WTC11 (cell line): ENCODE data around the gene LGR4. TPM values are rescaled to one million over a fixed set of nuclear protein-coding genes. Genes with fewer than 3 reads are reported as not detected.

Source experiments
- ATAC-seq: fragments of 200-7000 bp; cut with Tn5 transposase; 2 replicates; pipeline ENCODE4 v1.10.0; 2021; ENCODE audit warnings: mild to moderate bottlenecking, moderate library complexity
- CTCF ChIA-PET: fragments of 300-600 bp; sonication (Branson Sonifier 250); formaldehyde crosslinking; loops from one replicate; lab custom pipeline; 2021; ENCODE audit warnings: antibody characterized with exemption; lab: Charles Lee
- POLR2A ChIA-PET: fragments of 350-600 bp; sonication (Branson Sonifier 250); formaldehyde crosslinking; loops from one replicate; lab custom pipeline; 2021; ENCODE audit warnings: antibody characterized with exemption; lab: Charles Lee
- DNase-seq: peaks from one replicate; pipeline ENCODE4 v3.0.0; 2021; ENCODE audit warnings: low spot score
- H3K27ac Mint-ChIP-seq: 2 replicates; pipeline ENCODE4 v1.8.0; 2021; ENCODE audit warnings: mixed read lengths
- H3K27me3 Mint-ChIP-seq: 2 replicates; pipeline ENCODE4 v1.8.0; 2021; ENCODE audit warnings: low read depth, mild to moderate bottlenecking, moderate library complexity, mixed read lengths
- H3K36me3 Mint-ChIP-seq: 2 replicates; pipeline ENCODE4 v1.8.0; 2021; ENCODE audit warnings: mixed read lengths
- H3K4me1 Mint-ChIP-seq: 2 replicates; pipeline ENCODE4 v1.8.0; 2022; ENCODE audit warnings: mixed read lengths
- H3K4me3 Mint-ChIP-seq: 2 replicates; pipeline ENCODE4 v1.8.0; 2021; ENCODE audit warnings: mild to moderate bottlenecking, moderate library complexity, mixed read lengths
- H3K9me3 Mint-ChIP-seq: 2 replicates; pipeline ENCODE4 v1.8.0; 2021; ENCODE audit warnings: mixed read lengths
- ARID4B ChIP-seq: sonication (generic); formaldehyde crosslinking; IDR thresholded peaks from 2 replicates; pipeline ENCODE4 v1.8.0; 2023; ENCODE audit warnings: missing genetic modification reagents, mild to moderate bottlenecking, borderline replicate concordance
- ATF1 ChIP-seq: sonication (generic); formaldehyde crosslinking; IDR thresholded peaks from 2 replicates; pipeline ENCODE4 v1.8.1; 2023; ENCODE audit warnings: mild to moderate bottlenecking, moderate library complexity, missing genetic modification reagents
- CTCF ChIP-seq: fragments of 200-600 bp; IDR thresholded peaks from 2 replicates; pipeline ENCODE4 v1.8.0; 2022; ENCODE audit warnings: antibody characterized with exemption
- GABPB1 ChIP-seq: sonication (generic); formaldehyde crosslinking; IDR thresholded peaks from 2 replicates; pipeline ENCODE4 v1.8.1; 2023; ENCODE audit warnings: mild to moderate bottlenecking, missing genetic modification reagents
- HMGXB4 ChIP-seq: sonication (generic); formaldehyde crosslinking; IDR thresholded peaks from 2 replicates; pipeline ENCODE4 v1.8.1; 2023; ENCODE audit warnings: mild to moderate bottlenecking, moderate library complexity, missing genetic modification reagents
- JUN ChIP-seq: sonication (generic); formaldehyde crosslinking; IDR thresholded peaks from 2 replicates; pipeline ENCODE4 v1.8.0; 2023; ENCODE audit warnings: mild to moderate bottlenecking, missing genetic modification reagents
- NFE2L1 ChIP-seq: sonication (generic); formaldehyde crosslinking; IDR thresholded peaks from 2 replicates; pipeline ENCODE4 v1.8.1; 2023; ENCODE audit warnings: missing genetic modification reagents
- NFYB ChIP-seq: sonication (generic); formaldehyde crosslinking; conservative IDR thresholded peaks from 2 replicates; pipeline ENCODE4 v1.8.0; 2022; ENCODE audit warnings: low read depth, missing genetic modification reagents
- NR2C2 ChIP-seq: sonication (generic); formaldehyde crosslinking; IDR thresholded peaks from 2 replicates; pipeline ENCODE4 v1.8.0; 2022; ENCODE audit warnings: mild to moderate bottlenecking, missing genetic modification reagents
- RELA ChIP-seq: sonication (generic); formaldehyde crosslinking; IDR thresholded peaks from 2 replicates; pipeline ENCODE4 v1.8.1; 2022; ENCODE audit warnings: missing genetic modification reagents, mild to moderate bottlenecking, borderline replicate concordance
- SOX15 ChIP-seq: fragments of 250-450 bp; sonication (Bioruptor Pico); IDR thresholded peaks from 2 replicates; pipeline ENCODE4 v1.9.0; 2021; ENCODE audit warnings: mild to moderate bottlenecking
- ZBTB43 ChIP-seq: sonication (generic); formaldehyde crosslinking; IDR thresholded peaks from 2 replicates; pipeline ENCODE4 v1.8.1; 2023; ENCODE audit warnings: mild to moderate bottlenecking, missing genetic modification reagents
- ZMAT4 ChIP-seq: fragments of 250-450 bp; sonication (Bioruptor Pico); IDR thresholded peaks from 2 replicates; pipeline ENCODE4 v1.9.0; 2021; ENCODE audit warnings: mild to moderate bottlenecking
- ZNF121 ChIP-seq: sonication (generic); formaldehyde crosslinking; IDR thresholded peaks from 2 replicates; pipeline ENCODE4 v1.8.0; 2023; ENCODE audit warnings: missing genetic modification reagents
- ZNF317 ChIP-seq: sonication (generic); formaldehyde crosslinking; IDR thresholded peaks from 2 replicates; pipeline ENCODE4 v1.8.1; 2023; ENCODE audit warnings: low read depth, mild to moderate bottlenecking, moderate library complexity, missing genetic modification reagents, borderline replicate concordance
- ZNF425 ChIP-seq: fragments of 250-450 bp; sonication (Bioruptor Pico); conservative IDR thresholded peaks from 2 replicates; pipeline ENCODE4 v1.9.0; 2021; ENCODE audit warnings: mild to moderate bottlenecking
- total RNA-seq: library from RNA; stranded (reverse); gene quantifications from 3 replicates; pipeline ENCODE4 v1.2.3, GENCODE V29; 2021

Gene LGR4
- total RNA-seq, 1 experiment from 2014 or later = 53.8 TPM

- ChIA-PET CTCF (interaction anchor here (1.0 kb wide), 1 partner anchor 87 kb away, joined by 3 read pairs; no protein-coding TSS in a partner anchor), POLR2A (interaction anchor here (1.0 kb wide), 1 partner anchor 75 kb away, joined by 3 read pairs; no protein-coding TSS in a partner anchor)
- Mint-ChIP-seq H3K27ac (no peak overlapping the region), H3K27me3 (peaks cover 4% of the 10 kb centered on the region; the same call in 1 of the 2 replicates), H3K9me3 (no peaks in the 10 kb centered on the region), H3K4me1 (peaks cover 35% of the 10 kb centered on the region), H3K36me3 (no peaks in the 10 kb centered on the region), H3K4me3 (no peak overlapping the region)
- no peak for DNase-seq
- no peak for ATAC-seq
- TF ChIP-seq GABPB1 (no peak), ARID4B (CRISPR knock-in tag) (no peak), ZBTB43 (no peak)
Measured at GRCh38 chr11:27398400-27398770, 74.2 kb downstream of the LGR4 start.

GRCh38 chr11:27397624-27398399, 74.8 kb downstream of the LGR4 start:
- H3K4me1 Mint-ChIP-seq = peaks cover 39% of the 10 kb centered on the region
- POLR2A ChIA-PET = no interaction called here
- H3K36me3 Mint-ChIP-seq = no peaks in the 10 kb centered on the region
- CTCF ChIA-PET = interaction anchor here (1.0 kb wide), 1 partner anchor 88 kb away, joined by 3 read pairs; no protein-coding TSS in a partner anchor
- peaks cover 4% of the 10 kb centered on the region; the same call in 1 of the 2 replicates for H3K27me3 Mint-ChIP-seq
- no peak for ATAC-seq
- DNase-seq = no peak
- no peaks in the 10 kb centered on the region for H3K9me3 Mint-ChIP-seq
- TF ChIP-seq ZMAT4 (CRISPR knock-in tag) (no peak), JUN (CRISPR knock-in tag) (no peak), ZNF425 (CRISPR knock-in tag) (no peak), RELA (no peak), HMGXB4 (CRISPR knock-in tag) (no peak), ZNF121 (CRISPR knock-in tag) (no peak), SOX15 (CRISPR knock-in tag) (no peak), ZNF317 (CRISPR knock-in tag) (no peak), ATF1 (CRISPR knock-in tag) (no peak), NFE2L1 (CRISPR knock-in tag) (no peak), NFYB (CRISPR knock-in tag) (no peak), CTCF (no peak), NR2C2 (no peak)
- no peak overlapping the region for H3K4me3 Mint-ChIP-seq
- no peak overlapping the region for H3K27ac Mint-ChIP-seq
